ENCODE measurements around the gene ANKMY1. TPM values are rescaled to one million over a fixed set of nuclear protein-coding genes. Genes with fewer than 3 reads are reported as not detected.

ANKMY1 gene
- polyA plus RNA-seq, 1 donor: 9.7 TPM

DNA sequence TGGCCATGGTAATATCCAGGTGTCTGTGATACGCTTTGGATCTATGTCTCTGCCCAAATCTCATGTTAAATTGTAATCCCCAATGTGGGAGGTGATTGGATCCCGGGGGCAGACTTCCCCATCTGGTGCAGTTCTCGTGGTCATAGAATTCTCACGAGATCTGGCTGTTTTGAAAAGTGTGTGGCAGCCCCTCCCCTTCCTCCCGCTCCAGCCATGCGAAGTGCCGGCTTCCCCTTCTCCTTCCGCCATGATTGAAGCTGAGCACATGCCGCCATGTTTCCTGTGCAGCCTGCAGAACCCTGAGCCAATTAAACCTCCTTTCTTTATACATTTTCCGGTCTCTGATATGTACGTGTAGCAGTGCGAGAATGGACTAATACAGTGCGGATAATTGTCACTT lies 79.9 kb downstream of the ANKMY1 start:
- DNase-seq (ENCODE audit: low read depth): no peak

DNA sequence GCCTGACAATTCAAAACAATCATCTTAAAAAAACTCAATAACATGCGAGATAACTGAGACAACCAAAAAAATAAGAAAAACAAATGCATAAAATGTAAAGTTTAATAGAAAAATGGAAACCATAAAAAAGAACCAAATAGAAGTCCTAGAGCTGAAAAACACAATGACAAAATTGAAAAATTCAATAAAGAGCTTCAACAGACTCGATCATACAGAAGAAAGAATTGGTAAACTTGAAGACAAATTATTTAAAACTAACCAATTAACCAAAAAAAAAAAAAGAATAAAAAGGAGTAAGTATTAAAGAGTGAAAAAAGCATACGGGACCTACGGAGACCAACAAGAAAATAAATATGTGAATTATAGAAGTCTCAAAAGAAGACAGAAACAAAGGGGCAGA lies 84.6 kb downstream of the ANKMY1 start:
- no peak for DNase-seq (ENCODE audit: low read depth)

GRCh38 chr2:240472078-240472790 lies 85.6 kb downstream of the ANKMY1 start:
- DNase-seq (ENCODE audit: low read depth): no peak

GRCh38 chr2:240469740-240470139 lies 88.0 kb downstream of the ANKMY1 start:
- no peak for DNase-seq (ENCODE audit: low read depth)

GRCh38 chr2:240469239-240469636 lies 88.5 kb downstream of the ANKMY1 start:
- DNase-seq (ENCODE audit: low read depth): no peak

DNA sequence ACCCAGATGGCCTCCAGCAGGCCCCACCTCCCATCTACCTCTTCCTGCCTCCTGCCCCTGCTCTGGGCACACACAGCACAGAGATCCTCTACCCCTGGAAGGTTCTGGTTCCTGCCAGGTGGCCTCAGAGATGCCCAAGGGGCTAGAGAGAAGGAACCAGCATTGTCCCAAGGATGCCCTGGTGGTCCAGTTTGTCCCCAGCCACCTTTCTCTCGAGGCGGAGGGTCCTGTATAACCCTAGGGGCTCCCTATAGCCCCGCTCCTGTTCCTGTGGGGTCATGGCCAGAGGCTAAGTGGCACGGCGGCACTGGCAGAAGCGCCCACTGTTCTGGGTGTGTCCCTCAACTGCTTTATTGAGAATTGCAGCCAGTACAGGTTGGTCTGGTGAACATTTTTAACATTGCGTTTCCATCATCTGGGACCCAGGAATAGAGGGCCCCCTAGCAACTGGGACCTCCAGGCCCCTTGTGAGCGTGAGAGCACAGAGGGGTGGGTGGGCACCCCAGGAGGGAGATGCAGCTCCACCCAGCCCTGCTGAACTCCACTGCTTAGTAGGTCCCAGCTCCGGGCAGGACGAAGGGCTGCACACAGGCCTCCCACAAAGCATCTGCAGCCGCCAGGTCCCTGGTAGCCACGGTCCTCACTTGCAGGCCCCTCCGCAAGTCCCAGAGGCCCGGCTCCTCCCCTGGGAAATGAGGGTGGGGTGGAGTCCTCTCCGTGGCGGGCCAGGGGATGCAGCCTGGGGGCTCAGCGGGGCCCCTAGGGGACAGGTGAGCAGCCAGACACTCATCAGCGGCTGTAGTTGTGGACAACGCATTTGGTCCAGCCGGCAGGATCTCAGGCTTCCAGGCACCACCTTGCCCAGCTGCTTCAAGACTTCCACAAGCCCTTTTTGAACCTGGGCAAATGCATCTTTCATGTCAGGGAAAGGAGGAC lies 89.2 kb downstream of the ANKMY1 start:
- DNase-seq (ENCODE audit: low read depth): no peak

DNA sequence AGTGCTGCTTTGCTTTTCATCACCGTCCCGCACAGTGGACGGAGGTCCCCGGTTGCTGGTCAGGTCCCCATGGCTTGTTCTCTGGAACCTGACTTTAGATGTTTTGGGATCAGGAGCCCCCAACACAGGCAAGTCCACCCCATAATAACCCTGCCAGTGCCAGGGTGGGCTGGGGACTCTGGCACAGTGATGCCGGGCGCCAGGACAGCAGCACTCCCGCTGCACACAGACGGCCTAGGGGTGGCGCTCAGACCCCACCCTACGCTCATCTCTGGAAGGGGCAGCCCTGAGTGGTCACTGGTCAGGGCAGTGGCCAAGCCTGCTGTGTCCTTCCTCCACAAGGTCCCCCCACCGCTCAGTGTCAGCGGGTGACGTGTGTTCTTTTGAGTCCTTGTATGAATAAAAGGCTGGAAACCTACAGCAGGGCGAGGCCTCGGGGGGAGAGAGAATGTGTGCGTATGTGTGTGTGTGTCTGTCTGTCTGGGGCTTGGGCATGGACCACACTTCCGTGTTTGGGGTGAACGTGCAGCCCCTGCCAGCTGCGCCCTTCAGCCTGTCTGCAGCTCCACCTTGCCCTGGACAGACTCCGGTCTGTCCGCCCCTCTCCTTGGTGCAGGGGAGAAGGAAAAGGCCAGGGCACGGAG lies 90.0 kb downstream of the ANKMY1 start:
- DNase-seq (ENCODE audit: low read depth): no peak

- no peak for DNase-seq (ENCODE audit: low read depth)
These were observed 90.6 kb downstream of the ANKMY1 start for GRCh38 chr2:240467149-240467642.

DNA sequence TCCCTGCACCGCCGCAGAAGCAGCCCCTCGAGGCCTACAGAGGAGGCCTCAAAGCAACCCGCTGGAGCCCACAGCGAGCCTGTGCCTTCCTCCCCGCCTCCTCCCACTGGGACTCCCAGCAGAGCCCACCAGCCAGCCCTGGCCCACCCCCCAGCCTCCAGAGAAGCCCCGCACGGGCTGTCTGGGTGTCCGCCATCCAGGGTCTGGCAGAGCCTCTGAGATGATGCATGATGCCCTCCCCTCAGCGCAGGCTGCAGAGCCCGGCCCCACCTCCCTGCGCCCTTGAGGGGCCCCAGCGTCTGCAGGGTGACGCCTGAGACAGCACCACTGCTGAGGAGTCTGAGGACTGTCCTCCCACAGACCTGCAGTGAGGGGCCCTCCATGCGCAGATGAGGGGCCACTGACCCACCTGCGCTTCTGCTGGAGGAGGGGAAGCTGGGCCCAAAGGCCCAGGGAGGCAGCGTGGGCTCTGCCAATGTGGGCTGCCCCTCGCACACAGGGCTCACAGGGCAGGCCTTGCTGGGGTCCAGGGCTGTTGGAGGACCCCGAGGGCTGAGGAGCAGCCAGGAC lies 91.1 kb downstream of the ANKMY1 start:
- no peak for DNase-seq (ENCODE audit: low read depth)

GRCh38 chr2:240465765-240466578 lies 91.8 kb downstream of the ANKMY1 start:
- no peak for DNase-seq (ENCODE audit: low read depth)

DNA sequence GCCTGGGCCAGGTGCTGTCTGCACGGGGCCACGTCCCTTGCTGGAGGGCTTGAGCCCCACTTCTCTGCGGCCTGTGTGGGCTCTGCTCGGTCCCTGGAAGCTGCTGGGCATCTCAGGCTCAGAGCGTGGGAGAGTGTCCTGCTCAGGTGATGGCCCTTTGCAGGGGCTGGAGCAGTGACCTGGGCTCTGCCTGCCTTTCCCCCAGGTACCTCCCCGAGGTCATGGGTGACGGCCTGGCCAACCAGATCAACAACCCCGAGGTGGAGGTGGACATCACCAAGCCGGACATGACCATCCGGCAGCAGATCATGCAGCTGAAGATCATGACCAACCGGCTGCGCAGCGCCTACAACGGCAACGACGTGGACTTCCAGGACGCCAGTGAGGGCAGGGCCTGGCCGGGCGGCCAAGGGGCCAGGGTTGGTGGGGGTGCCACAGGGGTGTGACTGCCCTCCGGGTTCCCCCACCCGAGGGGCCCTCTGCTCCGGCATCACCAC lies 92.5 kb downstream of the ANKMY1 start:
- no peak for DNase-seq (ENCODE audit: low read depth)

DNA sequence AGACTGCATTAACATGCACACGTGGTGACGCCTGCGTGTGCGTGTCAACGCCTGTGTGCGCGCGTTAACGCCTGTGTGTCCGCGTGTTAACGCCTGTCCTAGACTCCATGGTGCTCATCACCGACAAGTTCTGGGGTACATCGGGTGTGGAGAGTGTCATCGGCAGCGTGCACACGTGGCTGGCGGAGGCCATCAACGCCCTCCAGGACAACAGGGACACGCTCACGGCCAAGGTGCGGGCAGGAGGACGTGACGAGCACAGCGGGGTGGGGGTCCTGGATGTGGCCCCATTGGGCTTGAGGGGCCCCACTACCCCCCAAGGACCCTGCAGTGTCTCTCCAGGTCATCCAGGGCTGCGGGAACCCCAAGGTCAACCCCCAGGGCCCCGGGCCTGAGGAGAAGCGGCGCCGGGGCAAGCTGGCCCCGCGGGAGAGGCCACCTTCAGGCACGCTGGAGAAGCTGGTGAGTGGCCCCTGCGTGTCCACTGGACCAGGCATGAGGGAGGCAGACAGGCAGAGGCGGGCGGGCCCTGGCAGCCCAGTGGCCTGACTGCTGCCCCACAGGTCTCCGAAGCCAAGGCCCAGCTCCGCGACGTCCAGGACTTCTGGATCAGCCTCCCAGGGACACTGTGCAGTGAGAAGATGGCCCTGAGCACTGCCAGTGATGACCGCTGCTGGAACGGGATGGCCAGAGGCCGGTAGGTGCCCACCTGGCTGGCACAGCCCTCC lies 93.1 kb downstream of the ANKMY1 start:
- no peak for DNase-seq (ENCODE audit: low read depth)

GRCh38 chr2:240463866-240464481 lies 93.8 kb downstream of the ANKMY1 start:
- DNase-seq (ENCODE audit: low read depth): no peak

GRCh38 chr2:240463274-240463865 lies 94.4 kb downstream of the ANKMY1 start:
- DNase-seq (ENCODE audit: low read depth): no peak

DNA sequence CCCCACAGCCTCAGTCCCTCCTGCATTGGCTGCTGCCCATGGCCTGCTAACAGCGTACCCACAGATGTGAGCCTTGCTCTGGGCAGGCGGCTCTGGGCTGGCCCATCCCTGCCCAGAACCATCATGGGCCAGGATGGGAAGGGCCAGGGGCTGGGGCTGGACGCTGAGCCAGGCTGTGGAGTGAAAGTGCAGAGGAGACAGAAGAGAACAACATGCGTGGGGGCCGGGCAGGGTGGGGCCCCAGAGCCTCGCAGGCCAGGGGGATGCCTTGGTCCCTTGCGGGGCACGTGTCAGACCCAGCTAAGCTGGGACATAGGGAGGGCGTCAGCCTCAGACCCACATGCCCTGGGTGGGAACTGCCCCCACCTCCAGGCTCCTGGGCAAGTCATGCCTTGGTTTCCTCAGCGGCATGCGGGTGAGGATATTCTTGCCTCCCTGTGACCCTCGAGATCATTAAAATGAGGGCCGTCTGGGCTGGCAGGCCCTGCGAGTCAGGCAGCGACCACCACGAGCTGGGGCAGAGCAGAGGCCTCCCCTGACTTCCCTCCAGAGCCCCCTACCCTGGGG lies 95.0 kb downstream of the ANKMY1 start:
- DNase-seq (ENCODE audit: low read depth): no peak

DNA sequence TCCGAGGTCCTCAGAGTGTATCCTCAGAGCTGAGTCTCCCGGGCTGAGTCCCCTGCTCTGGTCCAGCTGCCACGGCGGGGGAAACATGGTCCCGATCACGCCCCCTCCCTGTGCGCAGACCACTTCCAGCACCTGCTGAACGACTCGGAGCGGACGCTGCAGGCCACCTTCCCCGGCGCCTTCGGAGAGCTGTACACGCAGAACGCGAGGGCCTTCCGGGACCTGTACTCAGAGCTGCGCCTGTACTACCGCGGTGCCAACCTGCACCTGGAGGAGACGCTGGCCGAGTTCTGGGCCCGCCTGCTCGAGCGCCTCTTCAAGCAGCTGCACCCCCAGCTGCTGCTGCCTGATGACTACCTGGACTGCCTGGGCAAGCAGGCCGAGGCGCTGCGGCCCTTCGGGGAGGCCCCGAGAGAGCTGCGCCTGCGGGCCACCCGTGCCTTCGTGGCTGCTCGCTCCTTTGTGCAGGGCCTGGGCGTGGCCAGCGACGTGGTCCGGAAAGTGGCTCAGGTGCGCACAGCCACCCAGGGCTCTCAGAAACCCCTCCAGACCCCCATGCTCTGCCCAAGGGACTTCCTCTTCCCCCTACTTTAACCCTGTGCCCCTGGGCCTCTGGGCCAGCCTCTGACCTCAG lies 95.6 kb downstream of the ANKMY1 start:
- DNase-seq (ENCODE audit: low read depth): no peak

GRCh38 chr2:240461471-240462072 lies 96.2 kb downstream of the ANKMY1 start:
- no peak for DNase-seq (ENCODE audit: low read depth)
